Effector CD8-positive, alpha-beta T cell (primary cell): ENCODE measurements around the gene C6orf62.
A peak's percentile ranks its signal among the peaks of the same experiment; 100 is the strongest.
"Not testable (repeated sequence)": the region's sequence is repeated elsewhere in the genome, so short reads cannot be mapped to it uniquely, and the experiment has no call there.

ENCODE experiments used
- DNase-seq: peaks from one replicate; lab custom pipeline; 2025; lab: John Stamatoyannopoulos, UW

The C6orf62 gene

DNA sequence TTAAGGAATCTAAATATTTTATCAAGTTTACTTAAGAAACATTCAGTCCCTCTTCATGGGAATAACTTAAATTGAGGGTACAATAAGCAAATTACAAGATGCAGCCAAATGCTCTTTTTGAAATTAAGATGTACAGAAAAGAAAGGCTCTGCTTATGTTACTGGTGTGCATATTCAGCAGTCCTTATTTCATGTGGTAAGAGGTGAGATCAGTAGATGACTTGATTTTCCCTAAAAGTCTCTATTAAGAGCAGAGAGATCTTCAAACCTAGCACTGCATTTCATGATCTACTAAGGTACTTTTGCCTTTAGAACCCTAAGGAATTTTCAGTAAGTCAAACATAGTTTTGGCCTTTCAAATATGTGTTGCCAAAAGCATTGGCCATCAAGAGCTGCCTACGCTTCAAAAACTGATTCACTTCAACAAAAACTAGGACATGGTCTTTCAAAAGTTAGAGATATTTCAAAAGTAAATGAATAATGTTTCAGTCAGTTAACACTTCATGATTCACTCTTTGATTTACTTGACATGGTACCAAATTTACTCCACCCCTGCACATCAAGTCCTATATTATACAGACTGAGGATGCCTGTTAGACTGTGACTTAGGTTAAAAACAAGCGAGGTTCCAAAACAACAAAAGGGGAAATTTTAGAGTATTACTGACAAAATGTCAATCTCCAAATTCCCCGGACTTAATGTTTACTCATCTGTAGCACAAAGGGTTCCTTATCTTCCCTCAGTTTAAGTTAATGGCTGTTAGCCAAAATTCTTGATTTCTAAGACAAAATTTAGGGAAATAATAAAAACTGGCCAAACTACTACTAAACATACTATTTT is 19.2 kb downstream of the C6orf62 start:
- no peak for DNase-seq

DNA sequence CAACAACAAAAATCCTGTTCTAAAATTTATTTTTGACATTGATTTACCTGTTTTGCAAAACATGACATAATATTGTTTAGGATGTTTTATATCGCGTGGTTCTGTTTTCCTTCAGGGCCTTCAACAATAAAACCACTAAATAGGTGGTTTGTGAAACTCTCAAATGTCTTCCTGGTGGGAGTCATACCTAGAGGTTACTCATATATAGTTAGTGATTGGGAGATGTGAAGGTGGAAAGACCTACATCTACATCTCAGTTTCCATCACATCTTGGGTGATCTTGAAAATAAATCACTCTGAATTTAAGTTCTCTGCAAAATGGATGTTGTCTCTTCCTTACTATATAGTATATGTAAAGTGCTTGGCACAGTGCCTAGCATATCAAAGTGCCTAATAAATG is 22.9 kb downstream of the C6orf62 start:
- DNase-seq: no peak

DNA sequence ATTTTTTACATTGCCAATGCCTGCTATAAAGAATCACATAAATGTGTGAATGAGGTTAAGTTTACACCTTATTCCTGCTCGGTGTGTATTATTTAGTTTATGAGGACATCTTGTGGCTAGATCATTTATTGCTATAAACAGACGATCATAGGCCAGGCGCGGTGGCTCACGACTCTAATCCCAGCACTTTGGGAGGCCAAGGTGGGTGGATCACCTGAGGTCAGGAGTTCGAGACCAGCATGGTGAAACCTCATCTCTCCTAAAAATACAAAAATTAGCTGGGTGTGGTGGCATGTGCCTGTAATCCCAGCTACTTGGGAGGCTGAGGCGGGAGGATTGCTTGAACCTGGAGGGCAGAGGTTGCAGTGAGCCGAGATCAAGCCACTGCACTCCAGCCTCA is 23.3 kb downstream of the C6orf62 start:
- DNase-seq: peak; percentile 11

DNA sequence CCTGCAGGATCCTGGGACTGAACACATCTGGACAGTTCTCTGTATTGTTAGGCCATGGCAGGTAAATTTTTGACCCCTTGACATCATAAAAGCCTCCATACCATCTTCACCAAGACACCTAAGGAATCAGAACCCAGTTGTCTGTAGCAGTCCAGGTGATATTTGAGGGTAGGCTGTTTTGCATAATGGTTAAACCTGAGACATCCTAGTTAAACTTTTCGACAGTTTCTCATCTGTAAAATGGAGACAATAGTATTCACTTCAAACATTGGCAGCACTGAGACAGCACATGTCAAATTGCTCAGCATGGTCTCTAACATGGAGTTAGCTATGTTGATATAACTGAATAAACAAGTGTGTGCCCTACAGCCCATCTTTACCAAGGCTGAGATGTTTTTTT is 24.8 kb downstream of the C6orf62 start:
- no peak for DNase-seq

DNA sequence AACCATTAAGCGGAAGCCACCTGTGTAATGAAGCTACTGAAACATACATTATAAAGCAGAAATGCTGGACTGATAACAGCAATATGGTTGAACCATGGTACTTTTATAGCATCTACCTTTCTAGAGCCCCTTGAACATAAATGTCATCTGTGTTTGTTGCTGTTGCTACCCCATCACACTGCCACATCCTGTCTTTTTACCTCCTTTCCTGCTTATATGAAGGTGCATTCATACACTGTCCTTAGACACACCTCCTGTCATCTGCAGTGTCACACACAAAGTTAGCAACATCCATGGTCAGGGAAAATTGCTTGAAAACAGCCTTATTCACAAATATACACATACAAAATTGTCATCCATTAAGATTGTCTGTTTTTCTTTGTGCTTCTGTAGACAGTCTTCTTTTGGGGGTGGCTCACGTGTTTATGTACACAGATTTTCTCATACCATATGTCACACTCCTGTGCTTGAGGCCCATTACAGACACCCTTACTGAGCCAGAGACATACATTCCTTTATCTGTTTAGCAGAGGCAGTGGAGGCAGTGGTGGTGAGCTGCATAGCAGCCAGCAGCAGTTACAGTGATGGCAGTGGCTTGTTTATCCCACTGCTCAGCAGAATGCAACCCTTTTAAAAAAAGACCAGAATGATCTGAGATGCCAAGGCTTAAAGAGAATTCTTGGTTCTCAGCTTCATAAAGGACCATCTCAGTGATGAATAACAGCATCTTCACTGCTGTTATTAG is 25.9 kb downstream of the C6orf62 start:
- no peak for DNase-seq

DNA sequence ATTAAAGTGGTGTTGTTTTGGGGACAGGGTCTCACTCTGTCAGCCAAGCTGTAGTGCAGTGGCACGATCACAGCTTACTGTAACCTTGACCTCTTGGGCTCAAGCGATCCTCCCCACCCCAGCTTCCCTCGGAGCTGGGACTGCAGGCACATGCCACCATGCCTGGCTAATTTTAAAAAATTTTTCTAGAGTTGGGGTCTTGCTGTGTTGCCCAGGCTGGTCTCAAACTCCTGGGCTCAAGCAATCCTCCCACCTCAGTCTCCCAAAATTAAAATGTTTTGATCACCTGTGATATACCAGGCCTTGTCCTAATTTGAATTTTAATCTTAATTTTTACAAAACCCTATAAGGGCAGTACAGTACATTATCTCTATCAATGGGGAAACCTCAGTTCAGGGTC is 26.5 kb downstream of the C6orf62 start:
- no peak for DNase-seq

DNA sequence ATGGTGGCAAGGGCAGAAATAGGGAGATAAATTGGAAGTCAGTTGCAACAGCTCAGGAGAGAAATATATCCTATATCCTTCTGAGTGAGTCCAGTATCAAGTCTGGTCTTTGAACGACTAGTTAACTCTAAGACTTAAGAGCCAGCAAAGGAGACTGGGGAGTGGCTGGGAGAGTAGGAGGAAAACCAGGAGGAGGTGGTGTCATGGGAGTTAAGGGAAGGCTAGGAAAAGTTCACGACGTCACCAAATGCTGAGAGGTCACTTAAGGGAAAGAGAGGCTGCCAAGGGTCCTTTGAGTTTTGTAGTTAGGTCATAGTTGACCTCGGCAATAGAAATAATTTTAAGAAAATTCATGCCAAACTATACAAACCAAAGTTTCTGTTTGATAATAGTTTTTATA is 27.0 kb downstream of the C6orf62 start:
- DNase-seq: no peak

DNA sequence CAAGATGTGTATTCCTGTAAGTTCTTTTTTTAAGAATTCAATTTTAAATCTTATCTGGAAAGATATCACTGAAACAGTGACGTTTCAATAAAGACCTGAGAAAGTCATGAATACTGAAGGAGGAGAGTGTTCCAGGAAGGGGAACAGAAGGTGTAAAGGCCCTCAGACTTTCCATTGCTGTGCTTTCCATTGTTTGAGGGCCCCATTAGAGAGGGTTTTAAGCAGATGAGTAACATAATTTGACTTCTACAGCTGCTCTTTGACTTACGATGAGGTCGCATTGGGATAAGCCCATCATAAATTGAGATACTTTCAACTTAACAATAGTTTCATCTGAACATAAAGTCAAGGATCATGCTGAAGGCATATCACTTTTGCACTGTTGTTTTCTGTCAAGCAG is 27.4 kb downstream of the C6orf62 start:
- no peak for DNase-seq

DNA sequence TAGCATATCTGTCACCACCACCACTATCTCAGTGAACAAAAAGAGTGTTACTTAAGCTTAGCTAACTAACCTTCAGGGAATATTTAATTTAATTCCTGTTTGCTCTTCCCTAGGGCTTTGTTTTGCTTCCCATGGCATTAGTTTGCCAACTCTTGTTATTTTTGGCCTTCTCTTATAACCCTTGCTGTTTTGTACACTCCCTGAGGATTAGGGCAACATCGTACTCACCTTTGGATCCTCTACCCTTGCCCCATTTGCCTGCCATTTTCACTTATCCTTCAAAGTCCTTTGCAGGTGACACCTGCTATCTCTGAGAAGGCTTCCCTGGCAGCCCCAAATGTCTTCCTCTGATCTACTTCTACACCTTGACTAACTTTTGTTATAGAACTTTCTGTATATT is 28.4 kb downstream of the C6orf62 start:
- no peak for DNase-seq

DNA sequence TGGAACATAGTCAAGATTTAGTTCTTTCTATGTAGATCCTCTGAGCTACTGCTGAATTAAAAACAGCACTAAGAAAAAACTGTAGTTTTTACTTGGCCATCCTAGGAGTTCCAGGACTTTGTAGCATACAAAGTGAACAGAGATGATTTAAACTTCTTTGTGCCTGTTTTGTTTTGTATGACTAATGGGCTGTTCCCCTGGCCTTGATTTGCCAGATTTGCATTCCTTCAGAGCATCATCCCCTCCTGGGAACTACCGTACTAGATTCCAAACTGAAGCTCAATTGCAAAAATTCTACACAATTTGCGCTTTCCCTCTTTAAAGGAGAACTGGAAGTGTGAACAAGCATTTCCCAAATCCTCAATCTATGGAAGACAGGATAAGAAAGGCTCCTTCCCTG is 29.0 kb downstream of the C6orf62 start:
- no peak for DNase-seq

DNA sequence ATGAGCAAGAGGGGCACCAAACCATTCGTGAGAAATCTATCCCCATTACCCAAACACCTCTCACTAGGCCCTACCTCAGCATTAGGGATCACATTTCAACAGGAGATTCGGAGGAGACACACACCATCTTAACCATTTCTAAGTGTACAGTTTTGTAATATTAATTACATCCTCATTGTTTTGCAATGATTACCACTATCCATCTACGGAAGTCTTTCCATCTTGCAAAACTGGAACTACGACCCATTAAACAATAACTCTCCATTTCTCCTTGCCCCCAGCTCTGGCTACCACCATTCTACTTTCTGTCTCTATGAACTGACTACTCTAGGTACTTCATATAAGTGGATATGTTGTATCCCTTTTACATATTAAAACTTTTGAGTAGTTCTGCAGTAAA is 32.0 kb downstream of the C6orf62 start:
- DNase-seq: no peak

DNA sequence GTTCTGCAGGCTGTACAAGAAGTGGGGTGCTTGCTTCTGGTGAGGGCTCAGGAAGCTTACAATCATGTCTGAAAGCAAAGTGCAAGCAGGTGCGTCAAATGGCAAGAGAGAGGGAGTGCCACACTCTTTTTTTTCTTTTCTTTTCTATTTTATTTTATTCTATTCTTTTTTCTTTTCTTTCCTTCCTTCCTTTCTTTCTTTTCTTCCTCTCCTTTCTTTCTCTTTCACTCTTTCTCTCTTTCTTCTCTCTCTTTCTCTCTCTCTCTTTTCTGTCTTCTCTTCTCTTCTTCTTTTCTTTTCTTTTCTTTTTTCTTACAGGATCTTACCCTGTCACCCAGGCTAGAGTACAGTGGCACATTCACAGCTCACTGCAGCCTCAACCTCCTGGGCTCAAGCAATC is 32.5 kb downstream of the C6orf62 start:
- DNase-seq: no peak

DNA sequence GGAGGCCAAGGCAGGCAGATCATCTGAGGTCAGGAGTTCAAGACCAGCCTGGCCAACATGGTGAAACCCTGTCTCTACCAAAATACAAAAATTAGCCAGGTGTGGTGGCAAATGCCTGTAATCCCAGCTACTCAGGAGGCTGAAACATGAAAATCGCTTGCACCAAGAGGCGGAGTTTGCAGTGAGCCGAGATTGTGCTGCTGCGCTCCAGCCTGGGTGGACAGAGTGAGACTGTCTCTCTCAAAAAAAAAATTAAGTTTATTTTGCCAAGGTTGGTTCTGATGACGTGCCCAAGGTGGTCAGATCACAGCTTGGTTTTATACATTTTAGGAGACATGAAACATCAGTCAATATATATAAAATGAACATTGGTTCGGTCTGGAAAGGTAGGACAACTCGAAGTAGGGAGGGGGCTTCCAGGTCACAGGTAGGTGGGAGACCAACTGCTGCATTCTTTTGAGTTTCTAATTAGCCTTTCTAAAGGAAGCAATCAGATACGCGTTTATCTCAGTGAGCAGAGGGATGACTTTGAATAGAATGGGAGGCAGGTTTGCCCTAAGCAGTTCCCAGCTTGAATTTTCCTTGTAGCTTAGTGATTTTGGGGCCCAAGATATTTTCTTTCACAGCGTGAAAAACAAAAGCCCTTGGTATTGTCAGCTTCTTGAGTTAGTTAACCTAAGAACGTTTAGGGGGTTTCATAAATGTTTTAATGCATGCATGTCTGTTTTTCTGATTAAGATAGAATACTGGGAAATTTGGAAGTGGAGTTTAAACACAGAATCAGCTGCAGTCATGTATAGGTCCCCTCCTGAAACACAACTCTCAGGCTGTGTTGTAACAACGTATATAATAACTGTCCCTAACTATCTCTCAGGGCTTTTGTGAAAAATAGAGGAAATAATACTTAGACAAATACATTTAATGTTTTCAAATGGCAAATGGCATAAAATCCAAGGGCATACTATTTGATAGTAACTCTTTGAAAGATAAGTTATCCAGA is 35.4 kb downstream of the C6orf62 start:
- DNase-seq: no peak

DNA sequence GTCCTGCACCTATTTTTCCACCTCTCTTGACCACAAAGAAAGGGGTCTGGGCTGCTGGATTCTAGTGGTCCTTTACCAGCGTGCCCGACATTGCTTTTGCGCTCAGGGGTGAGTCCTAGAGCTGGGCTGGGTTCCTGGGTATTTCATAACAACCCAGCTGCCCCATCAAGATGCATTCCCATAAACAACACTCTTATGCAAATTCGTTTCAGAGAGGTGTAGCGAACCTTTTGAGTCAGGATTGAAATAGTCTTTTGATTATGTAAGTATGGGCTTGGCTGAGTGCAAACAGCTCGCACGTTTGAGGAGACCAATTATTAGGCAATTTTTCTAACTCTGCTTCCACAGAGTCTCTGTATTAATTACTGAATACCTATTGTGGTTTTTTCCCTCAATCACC is 38.4 kb downstream of the C6orf62 start:
- DNase-seq: no peak

DNA sequence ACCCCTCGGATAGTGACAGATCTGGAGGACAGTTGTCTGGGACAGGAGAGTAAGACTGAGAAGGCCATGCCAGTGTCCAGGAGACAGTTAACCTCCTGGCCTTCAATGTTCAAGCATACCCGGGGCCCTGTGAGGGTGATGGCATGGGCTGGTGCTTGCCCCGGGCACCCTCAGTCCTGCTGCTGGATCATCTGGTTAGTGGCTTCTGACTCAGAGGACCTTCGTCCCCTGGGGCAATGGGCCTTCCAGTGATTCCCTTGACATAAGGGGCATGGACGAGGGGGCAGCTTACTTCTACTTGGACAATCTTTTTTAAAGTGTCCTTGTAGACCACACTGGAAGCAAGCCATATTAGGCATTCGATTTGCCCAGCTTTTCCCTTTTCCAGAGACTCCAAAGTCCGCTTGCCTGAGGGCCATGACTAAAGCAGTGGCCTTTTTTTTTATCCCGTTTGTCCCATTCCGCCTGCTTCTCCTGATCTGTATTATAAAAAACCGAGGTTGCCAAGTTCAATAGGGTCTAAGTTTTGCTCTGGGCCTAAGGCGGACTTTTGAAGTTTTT is 40.1 kb downstream of the C6orf62 start:
- DNase-seq: not testable (repeated sequence)

DNA sequence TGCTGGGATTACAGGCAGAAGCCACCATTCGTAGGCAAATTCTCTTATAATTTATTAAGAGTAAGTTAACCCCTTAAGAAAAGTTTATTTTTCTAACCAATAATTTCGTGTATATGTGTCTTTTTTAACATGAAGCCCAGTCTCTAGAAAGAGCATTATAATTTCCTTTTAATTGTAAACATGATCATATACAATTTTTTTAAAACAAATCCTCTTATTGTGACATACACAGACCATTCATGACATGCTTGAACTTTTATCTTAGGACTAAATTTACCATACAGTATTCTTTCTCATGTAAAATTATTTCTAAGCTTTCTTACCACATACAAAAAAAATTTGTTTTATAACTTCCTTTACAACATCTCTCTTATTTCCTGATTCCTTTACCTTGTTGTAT is 45.3 kb downstream of the C6orf62 start:
- DNase-seq: no peak

DNA sequence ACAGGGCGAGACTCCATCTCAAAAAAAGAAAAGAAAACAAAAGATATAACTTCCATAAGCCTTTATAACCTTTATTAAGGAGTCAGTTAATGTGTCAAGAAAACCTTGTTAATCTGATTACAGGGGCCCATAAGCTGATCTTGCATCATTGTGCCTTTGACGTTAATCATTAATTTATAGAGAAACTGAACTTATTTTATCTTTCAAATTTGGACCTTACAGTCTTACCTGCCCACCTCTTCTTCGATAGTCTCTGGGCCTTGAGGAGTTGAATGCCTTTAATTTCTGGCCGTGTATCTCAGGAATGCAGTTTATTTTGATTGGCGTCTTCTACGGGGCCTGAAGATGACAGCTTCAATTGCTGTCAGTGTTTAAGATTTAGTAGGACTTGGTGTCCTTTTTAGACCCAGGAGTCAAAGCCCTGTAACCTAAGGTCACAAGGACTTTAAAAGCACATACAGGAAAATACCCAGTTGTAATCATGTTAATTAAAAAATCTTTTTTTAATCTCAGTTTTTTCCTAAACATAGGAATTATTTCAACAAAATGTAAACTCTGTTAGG is 46.3 kb downstream of the C6orf62 start:
- no peak for DNase-seq

DNA sequence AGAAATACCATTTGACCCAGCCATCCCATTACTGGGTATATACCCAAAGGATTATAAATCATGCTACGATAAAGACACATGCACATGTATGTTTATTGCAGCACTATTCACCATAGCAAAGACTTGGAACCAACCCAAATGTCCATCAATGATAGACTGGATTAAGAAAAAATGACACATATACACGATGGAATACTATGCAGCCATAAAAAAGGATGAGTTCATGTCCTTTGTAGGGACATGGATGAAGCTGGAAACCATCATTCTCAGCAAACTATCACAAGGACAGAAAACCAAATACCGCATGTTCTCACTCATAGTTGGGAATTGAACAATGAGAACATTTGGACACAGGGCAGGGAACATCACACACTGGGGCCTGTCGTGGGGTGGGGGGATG is 47.9 kb downstream of the C6orf62 start:
- DNase-seq: not testable (repeated sequence)

DNA sequence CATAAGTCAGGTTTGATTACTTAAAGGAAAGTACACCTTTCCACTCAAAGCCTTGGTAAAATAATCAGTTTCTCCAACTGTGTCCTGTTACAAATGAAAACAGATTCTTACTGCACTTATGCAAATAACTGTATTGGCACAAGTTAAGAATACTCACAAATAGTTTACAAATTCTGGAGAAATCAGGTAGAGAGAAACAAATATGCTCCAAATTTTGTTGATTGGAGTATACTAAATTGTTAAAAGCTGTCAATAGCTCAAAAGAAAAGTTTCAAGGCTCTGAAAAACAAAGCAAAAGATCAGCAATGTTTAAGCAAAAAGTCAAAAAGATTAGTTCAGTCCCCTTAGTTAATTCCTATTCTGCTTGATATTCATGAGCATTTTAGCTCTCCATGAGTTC is 48.5 kb downstream of the C6orf62 start:
- DNase-seq: not testable (repeated sequence)

DNA sequence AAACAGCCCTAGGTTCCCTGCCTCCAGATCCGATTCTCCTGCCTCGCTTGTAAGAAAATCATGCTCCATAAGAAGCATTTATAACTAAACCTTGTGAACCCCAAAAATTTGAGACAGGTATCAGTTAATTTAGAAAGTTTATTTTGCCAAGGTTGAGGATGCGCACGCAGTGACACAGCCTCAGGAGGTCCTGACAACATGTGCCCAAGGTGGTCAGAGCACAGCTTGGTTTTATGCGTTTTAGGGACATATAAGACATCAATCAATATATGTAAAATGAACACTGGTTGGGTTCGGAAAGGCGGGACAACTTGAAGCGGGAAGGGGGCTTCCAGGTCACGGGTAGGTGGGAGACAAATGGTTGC is 50.0 kb downstream of the C6orf62 start:
- no peak for DNase-seq
